H9 (cell line): Measurements from ENCODE around the gene CDK5R1. TPM values are rescaled to one million over a fixed set of nuclear protein-coding genes. Genes with fewer than 3 reads are reported as not detected.

Experiments
- DNase-seq: peaks from one replicate; pipeline ENCODE4 v3.0.0-alpha.2; 2017
- H2AFZ ChIP-seq: one replicate; pipeline ENCODE4 v1.6.1; 2013; ENCODE audit warnings: mild to moderate bottlenecking, low read length, control low read depth, moderate library complexity
- H2AK5ac ChIP-seq: 2 replicates; pipeline ENCODE4 v1.6.1; 2013; ENCODE audit warnings: low read length, control low read depth, mixed read lengths; ENCODE audit not compliant: insufficient read length
- H2BK120ac ChIP-seq: one replicate; pipeline ENCODE4 v1.6.1; 2013; ENCODE audit warnings: low read depth, mild to moderate bottlenecking, low read length, control low read depth, inconsistent platforms; ENCODE audit not compliant: poor library complexity, severe bottlenecking
- H2BK12ac ChIP-seq: 2 replicates; pipeline ENCODE4 v1.6.1; 2013; ENCODE audit warnings: low read length, control low read depth, mixed read lengths, low read depth; ENCODE audit not compliant: insufficient read length
- H2BK15ac ChIP-seq: 2 replicates; pipeline ENCODE4 v1.6.1; 2013; ENCODE audit warnings: low read depth, low read length, control low read depth
- H2BK20ac ChIP-seq: one replicate; pipeline ENCODE4 v1.6.1; 2013; ENCODE audit warnings: low read depth, mild to moderate bottlenecking, low read length, control low read depth, inconsistent platforms; ENCODE audit not compliant: poor library complexity, severe bottlenecking
- H2BK5ac ChIP-seq: 2 replicates; pipeline ENCODE4 v1.6.1; 2013; ENCODE audit warnings: low read length, control low read depth, mixed read lengths; ENCODE audit not compliant: insufficient read length
- H3K14ac ChIP-seq: 2 replicates; pipeline ENCODE4 v1.6.1; 2013; ENCODE audit warnings: low read length, control low read depth; ENCODE audit not compliant: insufficient read depth
- H3K18ac ChIP-seq: 2 replicates; pipeline ENCODE4 v1.6.1; 2013; ENCODE audit warnings: low read depth, mild to moderate bottlenecking, mixed read lengths, low read length, control low read depth; ENCODE audit not compliant: insufficient read length
- H3K23ac ChIP-seq: 2 replicates; pipeline ENCODE4 v1.6.1; 2013; ENCODE audit warnings: low read length, control low read depth, mixed read lengths, low read depth; ENCODE audit not compliant: insufficient read length
- H3K23me2 ChIP-seq: 2 replicates; pipeline ENCODE4 v1.6.1; 2013; ENCODE audit warnings: low read depth, mild to moderate bottlenecking, mixed read lengths, low read length, control low read depth; ENCODE audit not compliant: insufficient read length, poor library complexity, severe bottlenecking
- H3K27ac ChIP-seq: 2 replicates; pipeline ENCODE4 v1.5.1; 2013; ENCODE audit warnings: low read length, control low read depth, mixed read lengths, low read depth; ENCODE audit not compliant: insufficient read length
- H3K27me3 ChIP-seq: 2 replicates; pipeline ENCODE4 v1.6.1; 2013; ENCODE audit warnings: low read length, control low read depth, inconsistent platforms; ENCODE audit not compliant: insufficient read depth
- H3K4ac ChIP-seq: 2 replicates; pipeline ENCODE4 v1.6.1; 2013; ENCODE audit warnings: low read depth, mild to moderate bottlenecking, control low read depth, inconsistent platforms, low read length, moderate library complexity
- H3K4me1 ChIP-seq: 2 replicates; pipeline ENCODE4 v1.6.1; 2013; ENCODE audit warnings: low read length, control low read depth, inconsistent platforms; ENCODE audit not compliant: insufficient read depth
- H3K4me2 ChIP-seq: 2 replicates; pipeline ENCODE4 v1.6.1; 2013; ENCODE audit warnings: low read length, control low read depth, mixed read lengths; ENCODE audit not compliant: insufficient read length, insufficient read depth
- H3K56ac ChIP-seq: 2 replicates; pipeline ENCODE4 v1.6.1; 2013; ENCODE audit warnings: low read depth, mild to moderate bottlenecking, mixed read lengths, low read length, control low read depth; ENCODE audit not compliant: insufficient read length
- H3K79me1 ChIP-seq: 2 replicates; pipeline ENCODE4 v1.6.1; 2013; ENCODE audit warnings: low read depth, mild to moderate bottlenecking, moderate library complexity, low read length, control low read depth, inconsistent platforms; ENCODE audit not compliant: insufficient read depth, poor library complexity, severe bottlenecking
- H3K79me2 ChIP-seq: 2 replicates; pipeline ENCODE4 v1.6.1; 2013; ENCODE audit warnings: low read length, control low read depth, inconsistent platforms; ENCODE audit not compliant: insufficient read depth
- H3K9ac ChIP-seq: 2 replicates; pipeline ENCODE4 v1.6.1; 2013; ENCODE audit warnings: low read length, control low read depth, mixed read lengths; ENCODE audit not compliant: insufficient read length; ENCODE audit errors: extremely low read depth
- H3K9me3 ChIP-seq: one replicate; pipeline ENCODE4 v1.6.1; 2013; ENCODE audit warnings: low read depth, low read length, inconsistent platforms; ENCODE audit not compliant: control insufficient read depth
- H3T11ph ChIP-seq: one replicate; pipeline ENCODE4 v1.6.1; 2013; ENCODE audit warnings: mild to moderate bottlenecking, low read length, control low read depth, inconsistent platforms
- H4K20me1 ChIP-seq: one replicate; pipeline ENCODE4 v1.6.1; 2013; ENCODE audit not compliant: control insufficient read depth, insufficient read length, insufficient read depth
- H4K5ac ChIP-seq: 2 replicates; pipeline ENCODE4 v1.6.1; 2013; ENCODE audit warnings: low read depth, mild to moderate bottlenecking, mixed read lengths, low read length, control low read depth; ENCODE audit not compliant: insufficient read length
- H4K8ac ChIP-seq: replicated peaks from 2 replicates; pipeline ENCODE4 v1.6.1; 2013; ENCODE audit warnings: low read length, control low read depth, mixed read lengths, low read depth; ENCODE audit not compliant: insufficient read length
- H4K91ac ChIP-seq: 2 replicates; pipeline ENCODE4 v1.6.1; 2013; ENCODE audit warnings: low read depth, mild to moderate bottlenecking, moderate library complexity, mixed read lengths, low read length, control low read depth; ENCODE audit not compliant: insufficient read length
- H3K27ac Mint-ChIP-seq, 3 experiments: 2 replicates in 2 of 3; 3 replicates in 1 of 3; pipeline ENCODE4 v1.8.0; 2020 to 2021; ENCODE audit warnings: mixed read lengths in 3 of 3, mild to moderate bottlenecking in 1 of 3, moderate library complexity in 1 of 3
- H3K27me3 Mint-ChIP-seq: 2 replicates; pipeline ENCODE4 v1.8.0; 2021; ENCODE audit warnings: low read depth, mild to moderate bottlenecking, moderate library complexity, mixed read lengths
- H3K36me3 Mint-ChIP-seq, 3 experiments: 2 replicates in 2 of 3; 3 replicates in 1 of 3; pipeline ENCODE4 v1.8.0; 2020 to 2021; ENCODE audit warnings: low read depth in 3 of 3, mixed read lengths in 3 of 3; ENCODE audit not compliant: insufficient read depth in 1 of 3
- H3K4me1 Mint-ChIP-seq, 2 experiments: 2 replicates each; pipeline ENCODE4 v1.8.0; 2020; ENCODE audit warnings: mixed read lengths in 2 of 2
- H3K4me3 Mint-ChIP-seq, 2 experiments: 2 replicates in 1 of 2; 3 replicates in 1 of 2; pipeline ENCODE4 v1.8.0; 2020 to 2021; ENCODE audit warnings: mild to moderate bottlenecking in 2 of 2, mixed read lengths in 2 of 2, moderate library complexity in 1 of 2
- H3K9me3 Mint-ChIP-seq, 2 experiments: 2 replicates in 1 of 2; 3 replicates in 1 of 2; pipeline ENCODE4 v1.8.0; 2020; ENCODE audit warnings: mild to moderate bottlenecking in 2 of 2, mixed read lengths in 2 of 2, moderate library complexity in 1 of 2
- WGBS: extraction: QIAGEN DNeasy Blood & Tissue Kit; methylation state at CpG from one replicate; pipeline ENCODE4 v1.1.7; 2013; ENCODE audit warnings: missing lambda C conversion rate, low lambda C conversion rate, mixed read lengths; ENCODE audit not compliant: insufficient read length; ENCODE audit errors: extremely low coverage; 5-methylcytosine and 5-hydroxymethylcytosine counted together
- total RNA-seq: library from RNA; stranded (reverse); gene quantifications from 2 replicates; pipeline ENCODE4 v1.2.1, GENCODE V29; 2021
- TF ChIP-seq, protein P1 (sequence below): fragments of 200-600 bp; sonication (generic); conservative IDR thresholded peaks from 3 replicates; pipeline ENCODE4 v1.8.0; 2021; ENCODE audit warnings: antibody characterized with exemption, mild to moderate bottlenecking

CDK5R1 gene
- total RNA-seq, 1 experiment from 2014 or later: 11.4 TPM

DNA sequence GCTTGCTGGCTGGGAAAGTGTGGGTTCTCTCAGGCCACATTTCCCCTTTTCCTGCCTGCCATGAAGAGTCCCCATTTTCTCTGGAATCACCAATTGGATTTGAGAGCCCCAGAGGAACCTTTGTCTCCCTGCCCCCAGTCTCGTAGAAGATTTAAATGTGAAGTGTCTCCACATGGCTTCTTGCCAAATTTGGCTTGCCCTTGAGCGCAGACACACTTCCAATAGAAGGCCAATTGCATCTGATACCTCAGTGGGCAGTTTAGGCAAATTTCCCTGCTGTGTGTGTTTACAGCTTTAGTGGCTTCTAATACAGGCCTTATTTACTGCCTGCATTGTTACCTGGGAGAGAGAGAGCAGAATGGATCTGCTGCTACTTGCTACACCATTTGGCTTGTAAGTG is 29.7 kb downstream of the CDK5R1 start:
- peak overlapping the region in 2 of 3 experiments; percentile 46 to 82; a peak in 3 of 7 replicates for H3K27ac Mint-ChIP-seq
- no CpG with 5 or more reads among the region's 2 CpGs for WGBS
- peaks cover 10% of the 10 kb centered on the region for H3K27me3 Mint-ChIP-seq
- no peaks in the 10 kb centered on the region for H3K9me3 ChIP-seq
- peaks cover 16% of the 10 kb centered on the region; the same call in 1 of the 2 replicates for H3K4me1 ChIP-seq
- no peak overlapping the region for H2BK15ac ChIP-seq
- no peaks in the 10 kb centered on the region for H3K36me3 Mint-ChIP-seq
- peaks cover 5% of the 10 kb centered on the region for H3K23me2 ChIP-seq
- no peak overlapping the region for H3K14ac ChIP-seq
- no peak overlapping the region for H2BK12ac ChIP-seq
- no peaks in the 10 kb centered on the region for H4K20me1 ChIP-seq
- H3K4me2 ChIP-seq: no peak overlapping the region
- no peak for DNase-seq
- no peak overlapping the region for H2AK5ac ChIP-seq
- no peak overlapping the region for H4K5ac ChIP-seq
- H2BK20ac ChIP-seq: no peak overlapping the region
- H3K18ac ChIP-seq: no peak overlapping the region
- H3K27ac ChIP-seq: no peak overlapping the region
- H3T11ph ChIP-seq: no peak overlapping the region
- no peaks in the 10 kb centered on the region for H3K79me2 ChIP-seq
- H4K91ac ChIP-seq: no peak overlapping the region
- TF ChIP-seq, protein P1, sequence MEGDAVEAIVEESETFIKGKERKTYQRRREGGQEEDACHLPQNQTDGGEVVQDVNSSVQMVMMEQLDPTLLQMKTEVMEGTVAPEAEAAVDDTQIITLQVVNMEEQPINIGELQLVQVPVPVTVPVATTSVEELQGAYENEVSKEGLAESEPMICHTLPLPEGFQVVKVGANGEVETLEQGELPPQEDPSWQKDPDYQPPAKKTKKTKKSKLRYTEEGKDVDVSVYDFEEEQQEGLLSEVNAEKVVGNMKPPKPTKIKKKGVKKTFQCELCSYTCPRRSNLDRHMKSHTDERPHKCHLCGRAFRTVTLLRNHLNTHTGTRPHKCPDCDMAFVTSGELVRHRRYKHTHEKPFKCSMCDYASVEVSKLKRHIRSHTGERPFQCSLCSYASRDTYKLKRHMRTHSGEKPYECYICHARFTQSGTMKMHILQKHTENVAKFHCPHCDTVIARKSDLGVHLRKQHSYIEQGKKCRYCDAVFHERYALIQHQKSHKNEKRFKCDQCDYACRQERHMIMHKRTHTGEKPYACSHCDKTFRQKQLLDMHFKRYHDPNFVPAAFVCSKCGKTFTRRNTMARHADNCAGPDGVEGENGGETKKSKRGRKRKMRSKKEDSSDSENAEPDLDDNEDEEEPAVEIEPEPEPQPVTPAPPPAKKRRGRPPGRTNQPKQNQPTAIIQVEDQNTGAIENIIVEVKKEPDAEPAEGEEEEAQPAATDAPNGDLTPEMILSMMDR: no peak
- H3K79me1 ChIP-seq: no peaks in the 10 kb centered on the region
- H3K4me3 Mint-ChIP-seq: no peak overlapping the region
- H2BK5ac ChIP-seq: no peak overlapping the region
- H3K27me3 ChIP-seq: no peaks in the 10 kb centered on the region
- no peaks in the 10 kb centered on the region for H3K9me3 Mint-ChIP-seq
- no peak overlapping the region for H3K23ac ChIP-seq
- no peak overlapping the region for H4K8ac ChIP-seq
- no peak overlapping the region for H2BK120ac ChIP-seq
- H3K9ac ChIP-seq: no peak overlapping the region
- peaks cover 61 to 63% of the 10 kb centered on the region in 2 experiments for H3K4me1 Mint-ChIP-seq
- H3K56ac ChIP-seq: no peak overlapping the region
- H3K4ac ChIP-seq: no peak overlapping the region
- no peak overlapping the region for H2AFZ ChIP-seq
